ELR (cell line): ENCODE results near the gene TMEM245.

Source experiments
- DNase-seq: peaks from one replicate; pipeline ENCODE4 v3.0.0-alpha.2; 2015; ENCODE audit warnings: low read depth

Gene TMEM245

GRCh38 chr9:109022873-109023272 is 96.9 kb downstream of the TMEM245 start:
- no peak for DNase-seq

- no peak for DNase-seq
These were observed 98.9 kb downstream of the TMEM245 start for GRCh38 chr9:109020581-109021511.

GRCh38 chr9:109020113-109020512 is 99.6 kb downstream of the TMEM245 start:
- DNase-seq: no peak

- no peak for DNase-seq
These were observed 100.3 kb downstream of the TMEM245 start for GRCh38 chr9:109019420-109019819.

GRCh38 chr9:109017493-109017892 is 102.3 kb downstream of the TMEM245 start:
- no peak for DNase-seq

- DNase-seq: no peak
These were observed 102.7 kb downstream of the TMEM245 start for GRCh38 chr9:109017061-109017460.

GRCh38 chr9:109016132-109016531 is 103.6 kb downstream of the TMEM245 start:
- DNase-seq: no peak

- no peak for DNase-seq
These were observed 105.0 kb downstream of the TMEM245 start for GRCh38 chr9:109014608-109015280.

GRCh38 chr9:109013679-109014607 is 105.8 kb downstream of the TMEM245 start:
- no peak for DNase-seq

GRCh38 chr9:109012876-109013678 is 106.7 kb downstream of the TMEM245 start, which contains the start of gene CTNNAL1:
TSS of gene CTNNAL1 (minus strand) at chr9:109013499. CDS start at chr9:109013442, 57 bp downstream.
- DNase-seq: peak; percentile 90

- DNase-seq: peak; percentile 98
These were observed 107.5 kb downstream of the TMEM245 start for GRCh38 chr9:109012009-109012875.

- peak; percentile 10 for DNase-seq
These were observed 108.5 kb downstream of the TMEM245 start for GRCh38 chr9:109011231-109011671.

- DNase-seq: peak; percentile 88
These were observed 109.0 kb downstream of the TMEM245 start for GRCh38 chr9:109010746-109011145.

- no peak for DNase-seq
These were observed 114.1 kb downstream of the TMEM245 start for GRCh38 chr9:109005678-109006077.

- no peak for DNase-seq
These were observed 116.6 kb downstream of the TMEM245 start for GRCh38 chr9:109003116-109003515.

GRCh38 chr9:109002141-109002540 is 117.6 kb downstream of the TMEM245 start:
- peak; percentile 20 for DNase-seq

- peak; percentile 97 for DNase-seq
These were observed 118.5 kb downstream of the TMEM245 start for GRCh38 chr9:109001275-109001676.

- no peak for DNase-seq
These were observed 122.6 kb downstream of the TMEM245 start for GRCh38 chr9:108997112-108997511.

GRCh38 chr9:108996643-108997042 is 123.1 kb downstream of the TMEM245 start:
- no peak for DNase-seq

- DNase-seq: peak; percentile 12
These were observed 125.1 kb downstream of the TMEM245 start for GRCh38 chr9:108994695-108995094.
